UCSD-AML1 (cell line): Measurements from ENCODE around the gene BRD8.
"Not testable (repeated sequence)": the region's sequence is repeated elsewhere in the genome, so short reads cannot be mapped to it uniquely, and the experiment has no call there.

ENCODE experiments used
- DNase-seq: peaks from one replicate; lab custom pipeline; 2025; ENCODE audit not compliant: unreplicated experiment; lab: John Stamatoyannopoulos, UW

Gene BRD8, protein sequence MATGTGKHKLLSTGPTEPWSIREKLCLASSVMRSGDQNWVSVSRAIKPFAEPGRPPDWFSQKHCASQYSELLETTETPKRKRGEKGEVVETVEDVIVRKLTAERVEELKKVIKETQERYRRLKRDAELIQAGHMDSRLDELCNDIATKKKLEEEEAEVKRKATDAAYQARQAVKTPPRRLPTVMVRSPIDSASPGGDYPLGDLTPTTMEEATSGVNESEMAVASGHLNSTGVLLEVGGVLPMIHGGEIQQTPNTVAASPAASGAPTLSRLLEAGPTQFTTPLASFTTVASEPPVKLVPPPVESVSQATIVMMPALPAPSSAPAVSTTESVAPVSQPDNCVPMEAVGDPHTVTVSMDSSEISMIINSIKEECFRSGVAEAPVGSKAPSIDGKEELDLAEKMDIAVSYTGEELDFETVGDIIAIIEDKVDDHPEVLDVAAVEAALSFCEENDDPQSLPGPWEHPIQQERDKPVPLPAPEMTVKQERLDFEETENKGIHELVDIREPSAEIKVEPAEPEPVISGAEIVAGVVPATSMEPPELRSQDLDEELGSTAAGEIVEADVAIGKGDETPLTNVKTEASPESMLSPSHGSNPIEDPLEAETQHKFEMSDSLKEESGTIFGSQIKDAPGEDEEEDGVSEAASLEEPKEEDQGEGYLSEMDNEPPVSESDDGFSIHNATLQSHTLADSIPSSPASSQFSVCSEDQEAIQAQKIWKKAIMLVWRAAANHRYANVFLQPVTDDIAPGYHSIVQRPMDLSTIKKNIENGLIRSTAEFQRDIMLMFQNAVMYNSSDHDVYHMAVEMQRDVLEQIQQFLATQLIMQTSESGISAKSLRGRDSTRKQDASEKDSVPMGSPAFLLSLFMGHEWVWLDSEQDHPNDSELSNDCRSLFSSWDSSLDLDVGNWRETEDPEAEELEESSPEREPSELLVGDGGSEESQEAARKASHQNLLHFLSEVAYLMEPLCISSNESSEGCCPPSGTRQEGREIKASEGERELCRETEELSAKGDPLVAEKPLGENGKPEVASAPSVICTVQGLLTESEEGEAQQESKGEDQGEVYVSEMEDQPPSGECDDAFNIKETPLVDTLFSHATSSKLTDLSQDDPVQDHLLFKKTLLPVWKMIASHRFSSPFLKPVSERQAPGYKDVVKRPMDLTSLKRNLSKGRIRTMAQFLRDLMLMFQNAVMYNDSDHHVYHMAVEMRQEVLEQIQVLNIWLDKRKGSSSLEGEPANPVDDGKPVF

DNA sequence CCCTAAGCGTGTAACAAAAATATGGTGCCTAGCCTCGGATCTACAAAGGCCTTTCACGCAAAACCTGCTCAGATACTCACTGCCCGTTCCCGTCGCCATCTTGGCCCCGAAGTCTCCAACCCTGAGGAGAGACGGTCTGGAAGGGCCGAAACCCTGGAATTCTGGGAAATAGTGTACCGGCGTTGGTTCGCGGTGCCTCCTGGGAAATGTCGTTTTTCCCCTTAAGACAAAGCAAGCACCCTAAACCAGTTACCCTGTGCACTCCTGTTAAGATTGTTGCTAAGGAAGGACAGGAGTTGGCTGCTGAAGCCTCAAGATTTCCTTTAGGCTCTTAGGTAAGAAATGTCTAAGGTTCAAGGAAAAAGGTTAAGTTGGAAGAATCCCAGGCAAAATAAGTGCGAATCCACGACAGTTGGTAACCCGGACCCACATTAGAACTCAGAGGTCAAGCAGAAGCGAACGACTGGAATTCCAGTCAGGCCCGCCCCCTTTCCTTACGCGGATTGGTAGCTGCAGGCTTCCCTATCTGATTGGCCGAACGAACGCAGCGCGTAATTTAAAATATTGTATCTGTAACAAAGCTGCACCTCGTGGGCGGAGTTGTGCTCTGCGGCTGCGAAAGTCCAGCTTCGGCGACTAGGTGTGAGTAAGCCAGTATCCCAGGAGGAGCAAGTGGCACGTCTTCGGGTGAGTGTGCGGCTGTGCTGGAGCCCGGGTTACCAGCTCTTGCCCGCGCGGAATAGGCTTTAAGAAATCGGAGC, at the start of gene BRD8, which contains the start of gene KIF20A:
TSS of gene BRD8 (minus strand) at position 115 of the 761 bp plus-strand sequence. CDS start at position 99, 16 bp downstream.
TSS of gene KIF20A (plus strand) at position 597 of the 761 bp plus-strand sequence. CDS start 569 bp downstream, outside the sequence.
- DNase-seq = peak; percentile 87

DNA sequence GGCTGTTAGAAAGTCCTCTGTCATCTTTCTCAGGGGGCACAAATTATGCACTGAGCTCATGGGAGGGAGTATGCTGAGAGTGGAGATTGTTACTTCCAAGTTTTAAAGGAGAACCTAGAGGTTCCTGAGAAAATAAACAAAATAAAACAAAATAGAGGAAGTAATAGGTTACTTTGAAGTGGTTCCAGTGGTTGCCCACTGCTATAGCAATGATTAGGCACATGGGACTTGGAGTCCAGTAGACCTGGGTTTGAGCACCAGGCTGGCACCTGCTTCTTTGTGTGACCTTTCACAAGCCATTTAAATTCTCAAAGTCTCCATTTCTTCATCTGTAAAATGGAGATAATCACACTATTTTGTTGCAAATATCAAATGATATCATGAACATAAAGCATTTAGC, 48.5 kb upstream of the BRD8 start:
- DNase-seq = no peak

DNA sequence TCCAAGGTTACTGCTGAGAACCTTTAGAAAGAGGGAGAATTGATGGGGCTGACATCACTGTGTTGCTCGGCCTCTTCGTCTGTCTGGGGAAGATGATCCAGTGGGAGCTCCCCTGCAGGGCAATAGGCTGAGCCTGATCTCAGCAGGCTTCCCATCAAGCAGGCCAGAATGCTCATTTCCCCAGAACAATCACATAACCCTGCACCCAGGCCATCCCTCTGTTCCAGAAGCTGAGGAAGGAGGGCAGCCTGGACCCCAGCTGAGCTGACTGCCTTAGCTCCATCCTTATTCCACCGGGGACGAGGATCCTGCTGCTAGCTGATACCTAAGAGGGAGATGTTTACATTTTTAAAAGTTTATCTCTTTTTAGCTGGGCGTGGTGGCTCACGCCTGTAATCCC, 46.3 kb upstream of the BRD8 start:
- no peak for DNase-seq

DNA sequence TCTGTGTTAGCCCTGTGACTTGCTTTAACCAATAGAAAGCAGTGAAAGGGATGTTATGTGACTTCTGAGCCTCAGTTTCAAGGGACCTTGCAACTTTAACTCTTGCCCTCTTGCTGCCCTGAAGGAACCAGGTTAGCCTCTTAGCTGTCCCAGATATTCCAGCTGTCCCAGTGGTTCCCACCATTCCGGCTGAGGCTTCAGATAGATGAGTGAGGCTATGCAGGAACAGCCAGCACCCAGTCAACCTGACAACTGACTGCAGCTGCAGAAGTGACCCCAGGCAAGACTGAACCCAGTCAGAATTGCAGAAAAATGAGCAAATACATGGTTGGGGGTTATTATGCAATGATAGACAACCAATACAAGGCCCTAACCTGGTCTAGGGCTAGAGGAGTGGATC, 45.1 kb upstream of the BRD8 start:
- no peak for DNase-seq

DNA sequence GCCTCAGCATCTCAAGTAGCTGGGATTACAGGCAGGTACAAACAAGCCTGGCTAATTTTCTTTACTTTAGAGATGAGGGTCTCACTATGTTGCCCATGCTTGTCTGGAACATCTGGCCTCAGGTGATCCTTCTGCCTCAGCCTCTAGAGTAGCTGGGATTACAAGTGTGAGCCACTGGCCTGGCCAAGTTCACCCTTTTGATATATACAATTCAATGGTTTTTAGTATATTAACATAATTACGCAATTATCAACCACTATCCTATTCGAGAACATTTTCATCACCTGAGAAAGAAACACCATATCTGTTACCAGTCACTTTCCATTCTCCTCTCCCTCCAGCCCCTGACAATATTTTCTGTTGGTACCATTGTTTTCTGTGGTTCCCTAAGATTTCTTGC, 38.4 kb upstream of the BRD8 start:
- DNase-seq = no peak

DNA sequence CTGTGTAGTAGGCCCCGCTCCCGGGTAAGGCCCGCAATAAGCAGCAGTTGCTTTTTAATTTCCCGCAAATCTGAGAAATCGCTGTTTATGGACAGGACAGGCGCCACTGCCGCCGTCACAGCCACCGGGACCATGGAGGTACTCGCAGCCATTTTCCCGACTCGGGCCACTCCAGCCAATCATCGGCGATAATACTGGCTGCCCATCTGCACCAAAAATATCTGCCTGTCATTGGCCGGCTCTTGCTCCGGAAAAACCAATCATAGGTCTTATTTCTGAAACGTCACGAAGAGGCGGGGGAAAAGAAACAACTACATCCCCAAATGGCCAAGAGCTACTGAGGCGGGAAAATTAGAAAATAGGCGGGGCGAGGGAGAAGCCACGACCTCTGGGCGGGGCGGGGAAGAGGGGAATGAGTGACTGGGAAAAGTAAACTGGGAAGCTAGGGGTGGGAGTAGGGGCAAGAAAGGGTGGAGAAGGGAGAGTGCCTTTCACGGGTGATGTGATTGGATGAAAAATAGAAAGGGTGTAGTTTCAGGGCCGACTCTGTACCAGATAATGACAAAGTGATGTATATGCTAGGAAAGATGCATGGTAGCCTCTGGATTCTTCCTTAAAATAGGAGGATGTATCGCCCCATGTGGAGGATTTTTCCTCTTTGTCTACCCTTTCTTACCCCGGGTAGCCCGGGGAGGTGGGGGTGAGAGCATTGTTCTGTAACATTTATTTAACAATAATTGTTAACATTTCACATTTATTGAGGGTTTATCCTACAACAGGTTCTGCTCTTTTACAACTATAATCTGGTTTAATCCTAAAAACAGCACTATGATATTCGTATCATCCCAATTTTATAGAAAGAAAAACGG, 35.0 kb upstream of the BRD8 start, which contains the start of gene CDC23:
TSS of gene CDC23 (minus strand) at position 163 of the 869 bp plus-strand sequence. CDS start at position 152, 11 bp downstream.
- DNase-seq = peak; percentile 84

DNA sequence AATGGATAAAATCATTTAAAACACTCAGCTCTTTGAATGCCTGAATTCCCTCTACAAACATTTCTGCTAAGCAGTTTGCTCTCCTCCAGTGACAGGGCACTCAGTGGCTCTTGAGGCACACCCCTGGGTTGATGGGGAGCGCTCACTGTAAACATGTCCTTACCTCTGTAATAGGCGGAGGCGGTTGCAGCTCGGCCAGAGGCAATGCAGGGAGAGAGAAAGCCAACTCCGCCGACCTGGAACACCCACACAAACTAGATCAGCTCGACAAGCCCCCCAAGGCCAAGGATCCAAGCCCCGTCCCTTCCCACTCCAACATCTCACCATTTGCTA, 34.4 kb upstream of the BRD8 start:
- DNase-seq = no peak

DNA sequence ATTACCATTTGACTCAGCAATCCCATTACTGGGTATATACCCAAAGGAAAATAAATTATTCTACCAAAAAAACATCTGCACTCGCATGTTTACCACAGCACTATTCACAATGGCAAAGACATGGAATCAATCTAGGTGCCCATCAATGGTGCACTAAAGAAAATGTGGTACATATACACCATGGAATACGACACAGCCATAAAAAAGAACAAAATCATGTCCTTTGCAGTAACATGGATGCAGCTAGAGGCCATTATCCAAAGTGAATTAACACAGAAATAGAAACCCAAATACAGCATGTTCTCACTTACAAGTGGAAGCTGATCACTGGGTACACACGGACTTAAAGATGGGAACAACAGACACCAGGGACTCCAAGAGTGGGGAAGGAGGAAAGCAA, 32.6 kb upstream of the BRD8 start:
- no peak for DNase-seq

DNA sequence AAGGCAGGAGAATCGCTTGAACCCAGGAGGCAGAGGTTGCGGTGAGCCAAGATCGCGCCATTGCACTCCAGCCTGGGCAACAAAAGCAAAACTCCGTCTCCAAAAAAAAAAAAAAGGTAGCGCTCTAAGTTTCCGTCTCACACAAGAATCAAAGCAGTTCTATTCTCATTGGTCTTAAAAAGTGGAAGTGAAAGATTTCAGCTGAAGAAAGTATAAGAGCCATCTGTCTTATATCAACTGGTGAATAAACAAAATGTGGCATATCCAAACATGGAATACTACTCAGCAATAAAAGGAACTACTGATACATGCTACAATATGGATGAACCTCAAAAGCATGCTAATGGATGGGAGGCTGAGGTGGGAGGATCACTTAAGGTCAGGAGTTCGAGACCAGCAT, 15.4 kb upstream of the BRD8 start:
- DNase-seq = not testable (repeated sequence)

DNA sequence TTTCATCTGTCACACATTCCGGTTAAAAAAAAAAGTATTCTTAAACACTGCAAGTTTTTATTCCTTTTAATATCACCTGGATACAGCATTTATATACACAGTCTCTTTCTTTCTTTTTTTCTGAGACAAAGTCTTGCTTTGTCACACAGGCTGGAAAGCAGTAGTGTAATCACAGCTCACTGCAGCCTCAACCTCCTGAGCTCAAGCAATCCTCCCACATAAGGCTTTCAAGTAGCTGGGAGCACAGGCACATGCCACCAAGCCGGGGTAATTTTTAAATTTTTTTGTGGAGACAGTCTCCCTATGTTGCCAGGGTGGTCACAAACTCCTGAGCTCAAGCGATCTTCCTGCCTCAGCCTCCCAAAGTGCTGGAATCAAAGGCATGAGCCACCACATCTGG, 14.4 kb upstream of the BRD8 start:
- no peak for DNase-seq

DNA sequence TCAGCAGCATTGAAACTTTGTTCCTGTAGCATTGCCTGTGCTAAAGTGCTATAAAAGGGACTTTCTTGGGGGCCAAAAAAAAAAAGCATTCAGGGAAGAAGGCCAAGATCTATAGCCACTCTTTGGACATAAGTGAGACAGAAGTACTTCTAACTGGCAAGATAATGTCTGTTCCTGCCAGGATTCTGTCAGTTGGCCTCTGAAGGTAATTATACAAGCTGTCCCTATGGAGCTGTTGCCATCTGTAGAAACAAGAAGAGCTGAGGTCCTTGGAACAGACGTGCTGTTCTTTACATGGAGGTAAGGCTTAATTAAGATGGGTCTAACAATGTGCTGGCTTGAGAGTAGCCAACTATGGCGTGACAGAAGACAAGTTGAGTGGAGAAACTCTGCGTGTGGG, 10.2 kb upstream of the BRD8 start:
- DNase-seq = no peak

DNA sequence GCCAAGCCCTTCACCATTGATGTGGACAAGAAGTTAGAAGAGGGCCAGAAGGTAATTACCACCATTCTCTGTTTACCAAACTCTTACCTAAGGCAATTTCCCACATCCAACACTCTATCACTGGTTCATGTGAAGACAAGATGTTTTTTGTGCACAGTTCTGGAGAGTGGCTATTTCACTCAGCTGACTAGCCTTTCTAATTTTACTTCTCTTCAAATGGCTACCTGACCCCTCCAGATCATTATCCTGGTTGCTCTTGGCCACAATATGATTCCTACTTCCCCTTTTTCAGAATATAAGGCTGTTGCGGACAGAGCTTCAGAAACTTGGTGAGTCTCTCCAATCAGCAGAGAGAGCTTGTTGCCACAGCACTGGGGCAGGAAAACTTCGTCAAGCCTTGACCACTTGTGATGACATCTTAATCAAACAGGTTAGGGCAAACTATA, 7.6 kb upstream of the BRD8 start:
- peak; percentile 18 for DNase-seq

DNA sequence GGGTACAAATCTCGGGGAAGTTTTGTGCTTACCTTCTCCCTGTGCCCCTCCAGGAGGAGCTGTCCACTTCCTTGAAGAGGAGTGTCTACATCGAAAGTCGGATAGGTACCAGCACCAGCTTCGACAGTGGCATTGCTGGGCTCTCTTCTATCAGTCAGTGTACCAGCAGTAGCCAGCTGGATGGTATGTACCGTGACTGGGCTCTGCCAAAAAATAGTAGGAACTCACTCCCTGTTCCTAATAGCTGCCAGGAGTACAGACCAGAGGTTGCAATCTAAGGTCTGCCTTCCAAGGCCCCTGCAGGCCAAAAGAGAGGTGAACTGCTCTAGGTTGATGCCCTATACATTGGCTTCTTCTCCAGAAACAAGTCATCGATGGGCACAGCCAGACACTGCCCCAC, 4.4 kb upstream of the BRD8 start:
- DNase-seq = no peak

DNA sequence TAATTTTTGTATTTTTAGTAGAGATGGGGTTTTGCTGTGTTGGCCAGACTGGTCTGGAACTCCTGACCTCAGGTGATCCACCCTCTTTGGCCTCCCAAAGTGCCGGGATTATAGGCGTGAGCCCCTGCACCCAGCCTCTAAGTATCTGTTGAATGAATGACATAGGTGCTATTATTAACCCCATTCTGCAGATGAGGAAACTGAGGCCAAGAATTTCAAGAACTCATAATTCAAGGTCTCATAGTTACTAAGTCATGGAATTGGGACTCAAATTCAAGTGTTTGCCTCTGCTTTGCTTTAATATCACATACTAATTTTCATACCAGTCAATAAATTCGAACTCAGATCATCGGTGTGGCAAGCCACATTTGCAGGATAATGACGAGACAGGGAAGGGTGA, 2.4 kb upstream of the BRD8 start:
- no peak for DNase-seq

DNA sequence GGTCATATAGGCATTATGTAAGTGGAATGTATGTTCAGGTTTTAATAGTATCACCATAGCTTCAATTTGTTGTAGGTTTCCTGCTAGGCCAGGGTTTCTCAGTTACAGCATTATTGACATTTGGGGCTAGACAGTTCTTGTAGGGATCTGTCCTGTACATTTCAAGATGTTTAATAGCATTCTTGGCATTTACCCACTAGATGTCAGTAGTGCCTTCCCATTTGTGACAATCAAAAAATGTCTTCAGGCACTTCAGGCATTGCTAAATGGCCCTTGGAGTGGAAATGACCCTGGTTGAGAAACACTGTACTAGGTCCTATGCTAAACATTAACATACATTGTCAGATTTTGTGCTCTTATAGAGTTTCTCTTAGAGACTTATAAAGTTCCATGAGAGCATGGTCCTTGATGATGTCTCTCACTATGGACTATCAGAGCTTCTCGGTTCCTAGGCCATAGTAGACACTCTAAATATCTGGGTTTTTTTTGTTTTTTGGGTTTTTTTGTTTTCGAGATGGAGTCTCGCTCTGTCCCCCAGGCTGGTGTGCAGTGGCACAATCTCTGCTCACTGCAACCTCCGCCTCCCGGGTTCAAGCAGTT, 1.9 kb upstream of the BRD8 start:
- no peak for DNase-seq

DNA sequence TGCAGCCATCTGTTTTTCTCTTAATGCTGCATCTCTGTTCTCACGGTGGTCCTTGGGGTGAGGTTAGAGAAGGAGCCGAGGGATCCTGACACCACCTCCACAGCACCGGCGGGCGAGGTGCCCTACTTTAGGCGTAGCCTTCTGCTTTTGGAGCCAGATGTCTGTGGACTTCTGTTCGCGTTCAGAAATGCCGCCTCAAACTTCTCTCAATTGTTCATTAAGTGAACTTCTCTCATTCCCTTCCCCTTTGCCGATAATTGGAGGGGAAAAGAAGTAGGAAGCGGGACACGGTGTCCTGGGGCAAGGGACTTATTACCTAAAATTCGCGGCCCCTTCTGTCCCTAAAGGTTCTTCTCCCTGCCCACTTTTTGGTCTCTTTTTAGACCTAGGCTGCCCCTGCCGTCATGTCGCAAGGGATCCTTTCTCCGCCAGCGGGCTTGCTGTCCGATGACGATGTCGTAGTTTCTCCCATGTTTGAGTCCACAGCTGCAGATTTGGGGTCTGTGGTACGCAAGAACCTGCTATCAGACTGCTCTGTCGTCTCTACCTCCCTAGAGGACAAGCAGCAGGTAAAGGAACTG, 937 bp upstream of the BRD8 start:
- no peak for DNase-seq

DNA sequence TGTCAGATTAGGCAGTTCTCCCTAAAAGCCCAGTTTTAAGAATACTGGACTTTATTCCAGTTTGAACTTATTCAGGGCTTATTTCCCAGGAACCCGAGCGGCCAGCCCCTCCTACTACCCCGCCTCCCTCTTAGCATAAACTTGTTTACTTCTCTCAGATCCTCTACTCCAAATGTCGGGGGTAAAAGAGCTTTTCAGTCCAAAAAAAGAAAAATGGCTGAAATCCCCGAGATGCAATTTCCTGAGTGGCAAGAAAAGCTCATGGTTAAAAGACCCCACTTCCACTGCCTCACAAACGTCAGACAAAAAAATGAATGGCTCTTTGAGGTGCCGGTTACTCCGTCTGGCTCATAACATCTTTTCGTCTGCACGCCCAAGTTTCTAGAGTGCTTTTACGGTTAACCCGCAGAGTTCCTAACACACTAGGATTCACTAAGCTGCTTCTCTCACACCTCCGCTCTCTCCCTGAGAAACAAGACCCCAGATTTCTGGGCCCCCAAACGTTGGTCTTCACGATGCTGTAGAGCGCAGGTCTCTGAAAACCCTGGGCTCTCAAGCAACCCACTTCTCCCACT, 402 bp downstream of the BRD8 start:
- DNase-seq = peak; percentile 19

DNA sequence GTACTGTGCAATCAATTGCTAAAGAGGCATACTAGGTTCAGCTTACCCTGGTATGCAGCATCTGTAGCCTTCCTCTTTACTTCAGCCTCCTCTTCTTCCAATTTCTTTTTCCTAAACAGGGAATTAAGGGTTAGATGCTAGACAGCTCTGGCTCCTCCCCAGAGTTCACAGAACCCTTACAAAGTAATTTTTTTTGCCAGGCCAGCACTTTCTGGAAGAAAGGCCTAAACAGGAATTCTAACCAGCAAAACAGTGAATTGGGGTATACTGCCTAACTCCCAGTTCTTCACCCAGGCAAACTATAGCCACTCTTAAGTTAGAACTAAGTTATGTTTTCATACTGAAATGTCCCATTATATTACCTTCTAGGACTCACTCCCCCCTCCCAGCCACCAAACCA, 8.1 kb downstream of the BRD8 start:
- no peak for DNase-seq
